Stomach (tissue), 4 donors: ENCODE measurements around the gene STK33.

Source experiments
- CTCF ChIP-seq, 7 experiments: fragments of 450-650 bp in 4 of 7; fragments of 200-600 bp in 3 of 7; sonication (generic) in 3 of 7; IDR thresholded peaks; one replicate each; pipeline ENCODE4 v1.5.1; 2016 to 2019; ENCODE audit warnings: antibody characterized with exemption in 7 of 7, control low read depth in 2 of 7, mild to moderate bottlenecking in 1 of 7
- POLR2A ChIP-seq, 4 donors: fragments of 450-650 bp; IDR thresholded peaks; one replicate each; pipeline ENCODE4 v1.6.1; 2016; ENCODE audit warnings: antibody characterized with exemption in 4 of 4, control low read depth in 2 of 4, mild to moderate bottlenecking in 1 of 4, moderate library complexity in 1 of 4
- POLR2AphosphoS5 ChIP-seq, 3 donors: sonication (generic); formaldehyde crosslinking; IDR thresholded peaks; one replicate each; pipeline ENCODE4 v1.6.1; 2016; ENCODE audit warnings: antibody characterized with exemption in 3 of 3

GRCh38 chr11:8615291-8616032, 21.4 kb upstream of the STK33 start:
- TF ChIP-seq POLR2A (IDR thresholded peaks at IDR 0.05) (no peak), CTCF (IDR thresholded peaks at IDR 0.05) (no peak), POLR2AphosphoS5 (IDR thresholded peaks at IDR 0.05) (no peak)
